Limb (tissue), 2 donors: ENCODE results near the gene MRPL42.
"Not testable (repeated sequence)": the region's sequence is repeated elsewhere in the genome, so short reads cannot be mapped to it uniquely, and the experiment has no call there.

Experiments used
- DNase-seq, 2 donors: peaks; one replicate each; pipeline ENCODE4 v3.0.0-alpha.2; 2016; ENCODE audit errors: extremely low spot score in 2 of 2

Gene MRPL42

GRCh38 chr12:93443576-93443975, 23.7 kb upstream of the MRPL42 start:
- no peak for DNase-seq

DNA sequence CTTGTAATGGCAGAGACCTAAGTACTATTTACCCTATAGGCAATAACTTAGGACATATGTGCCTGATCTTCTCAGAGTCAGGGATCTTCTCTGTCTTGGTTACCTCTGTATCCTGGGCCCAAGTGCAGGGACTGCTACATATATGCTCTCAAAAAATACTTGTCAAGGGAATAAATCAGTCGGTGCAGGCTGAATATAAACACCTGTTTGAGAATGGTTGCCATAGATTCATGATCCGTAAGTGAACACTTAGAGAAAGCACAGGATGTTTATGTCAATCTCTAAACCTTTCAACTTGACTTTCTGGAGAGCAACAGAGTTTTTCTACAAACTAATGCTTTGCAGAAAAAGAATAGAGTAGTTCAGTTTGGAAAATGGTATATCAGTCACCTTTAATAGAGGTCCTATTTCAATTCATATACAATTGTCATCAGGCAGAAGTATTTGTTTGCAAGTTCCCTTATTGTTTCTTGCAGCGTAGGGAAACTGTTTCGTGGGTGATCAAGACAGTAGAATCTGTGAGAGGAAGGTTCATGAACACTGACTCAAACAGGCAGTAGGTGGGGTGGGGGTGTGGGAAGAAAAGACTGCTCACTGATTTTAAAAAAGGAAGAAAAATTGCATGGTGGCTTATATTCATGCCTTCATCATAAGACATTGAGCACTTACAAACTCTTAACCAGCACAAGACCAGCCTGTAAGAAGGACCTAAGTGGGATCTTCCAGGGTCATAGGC, 19.6 kb upstream of the MRPL42 start:
- no peak for DNase-seq

DNA sequence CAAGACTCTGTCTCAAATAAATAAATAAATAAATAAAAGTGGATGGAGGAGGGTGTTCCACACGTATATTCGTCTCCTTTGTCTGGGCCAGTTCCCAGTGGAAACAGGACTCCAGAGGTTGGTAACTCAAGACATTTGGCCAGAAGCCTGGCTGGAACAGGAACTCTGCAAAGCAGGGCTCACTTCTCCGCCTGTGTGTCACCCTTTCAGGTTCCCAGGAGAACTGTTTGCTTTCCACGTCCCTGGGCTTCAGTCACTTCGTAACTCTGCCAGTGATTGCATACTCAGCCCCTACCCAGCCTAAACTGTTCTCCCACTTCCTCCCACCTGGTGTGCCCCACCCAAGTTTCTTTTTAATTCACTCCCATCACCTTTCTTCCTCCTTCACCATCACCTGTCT, 18.5 kb upstream of the MRPL42 start:
- DNase-seq, result no peak

- no peak for DNase-seq
Measured at GRCh38 chr12:93449277-93449676, 18.0 kb upstream of the MRPL42 start.

- DNase-seq, result no peak
Measured at GRCh38 chr12:93451423-93452158, 15.7 kb upstream of the MRPL42 start.

GRCh38 chr12:93453633-93454032, 13.7 kb upstream of the MRPL42 start:
- DNase-seq, result no peak

DNA sequence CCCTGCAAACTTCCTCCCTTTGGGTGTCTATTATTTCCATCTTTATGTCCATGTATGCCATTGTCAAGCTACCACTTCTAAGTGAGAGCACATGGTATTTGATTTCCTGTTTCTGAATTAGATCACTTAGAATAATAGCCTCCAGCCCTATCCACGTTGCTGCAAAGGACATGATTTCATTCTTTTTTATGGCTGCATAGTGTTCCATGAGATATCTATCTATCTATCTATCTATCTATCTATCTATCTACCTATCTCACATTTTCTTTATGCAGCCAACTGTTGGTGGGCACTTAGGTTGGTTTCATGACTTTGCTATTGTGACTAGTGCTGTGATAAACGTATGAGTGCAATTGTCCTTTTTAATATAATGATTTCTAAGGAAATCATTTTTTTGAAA, 11.2 kb upstream of the MRPL42 start:
- no peak for DNase-seq

DNA sequence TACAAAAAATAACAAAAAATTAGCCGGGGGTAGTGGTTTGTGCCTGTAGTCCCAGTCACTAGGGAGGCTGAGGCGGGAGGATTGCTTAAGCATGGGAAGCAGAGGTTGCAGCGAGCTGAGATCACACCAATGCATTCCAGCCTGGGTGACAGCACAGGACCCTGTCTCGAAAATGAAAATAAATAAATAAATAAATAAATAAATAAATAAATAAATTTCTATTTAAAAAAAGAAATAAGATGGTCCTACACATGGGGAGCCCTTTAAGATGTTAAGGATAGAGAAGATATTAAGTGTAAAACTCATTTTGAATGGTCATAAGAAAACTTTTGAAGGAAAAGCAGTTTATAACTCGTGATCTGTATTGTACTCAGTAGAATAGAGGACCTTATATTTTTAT, 8.2 kb upstream of the MRPL42 start:
- no peak for DNase-seq

- DNase-seq, result no peak
Measured at GRCh38 chr12:93460003-93460402, 7.3 kb upstream of the MRPL42 start.

- DNase-seq, result no peak
Measured at GRCh38 chr12:93460902-93461301, 6.4 kb upstream of the MRPL42 start.

DNA sequence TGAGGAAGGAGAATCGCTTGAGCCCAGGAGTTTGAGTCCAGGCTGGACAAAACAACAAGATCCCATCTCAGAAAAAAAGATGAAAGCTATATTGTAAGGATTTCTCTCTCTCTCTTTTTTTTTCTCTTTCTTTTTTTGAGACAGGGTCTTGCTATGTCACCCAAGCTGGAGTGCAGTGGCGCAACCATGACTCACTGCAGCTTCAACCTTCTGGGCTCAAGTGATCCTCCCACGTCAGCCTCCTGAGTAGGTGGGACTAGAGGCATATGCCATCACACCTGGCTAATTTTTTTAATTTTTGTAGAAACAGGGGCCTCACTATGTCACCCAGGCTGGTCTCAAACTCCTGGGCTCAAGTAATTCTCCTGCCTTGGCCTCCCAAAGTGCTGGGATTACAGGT, 5.8 kb upstream of the MRPL42 start:
- DNase-seq, result no peak

GRCh38 chr12:93465841-93466240, 1.5 kb upstream of the MRPL42 start:
- no peak for DNase-seq

- DNase-seq, result no peak
Measured at GRCh38 chr12:93466625-93467350, 526 bp upstream of the MRPL42 start.

DNA sequence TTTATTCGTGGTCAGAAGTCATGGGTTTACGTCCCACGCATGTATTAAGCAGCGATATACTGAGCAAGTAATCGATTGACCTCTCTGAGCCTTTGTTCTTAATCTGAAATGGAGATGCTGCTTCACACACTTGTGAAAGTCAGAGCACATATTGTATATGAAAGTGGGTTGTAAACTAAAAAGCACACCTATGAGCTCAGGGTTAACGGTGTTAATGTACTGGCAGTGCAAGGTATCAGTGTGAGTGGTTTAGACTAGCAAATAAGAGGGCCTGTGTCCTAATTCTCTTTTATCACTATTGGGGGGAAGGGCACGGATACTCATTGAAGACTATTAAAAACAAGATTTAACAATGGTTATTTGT, 676 bp downstream of the MRPL42 start:
- no peak for DNase-seq

DNA sequence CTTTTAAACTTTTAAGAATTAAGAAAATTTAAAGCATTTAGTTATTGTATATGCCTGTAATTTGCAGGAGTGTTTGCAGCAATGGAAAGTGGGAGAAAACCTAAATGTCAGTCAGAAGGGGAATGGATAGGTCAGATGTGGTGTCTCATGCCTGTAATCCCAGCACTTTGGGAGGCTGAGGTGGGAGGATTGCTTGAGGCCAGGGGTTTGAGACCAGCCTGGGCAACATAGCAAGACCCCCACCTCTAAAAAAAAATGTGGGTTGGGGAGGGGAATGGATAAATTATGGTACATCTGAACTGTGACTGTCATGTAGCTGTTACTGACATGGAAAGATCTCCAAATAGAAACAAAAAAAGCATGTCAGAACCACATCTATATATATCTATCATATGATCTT, 2.1 kb downstream of the MRPL42 start:
- DNase-seq, result no peak

DNA sequence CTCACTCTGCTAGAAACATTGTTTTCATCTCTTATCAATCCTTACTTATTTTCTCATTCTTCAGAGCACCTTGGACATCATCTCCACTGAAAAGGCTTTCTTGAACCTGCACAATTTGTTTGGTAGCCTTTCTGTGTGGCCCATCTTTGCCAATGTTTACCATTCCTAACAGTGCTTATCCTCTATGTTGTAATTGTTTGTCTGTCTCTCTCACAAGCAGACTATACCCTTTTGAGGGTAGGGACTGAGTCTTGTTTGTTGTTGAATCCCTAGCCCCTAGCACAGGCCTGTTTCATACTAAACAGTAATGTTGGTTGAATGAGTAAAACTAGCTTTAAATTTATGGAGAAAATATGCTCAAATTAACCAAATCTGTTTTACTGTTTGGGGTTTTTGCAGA, 9.2 kb downstream of the MRPL42 start:
- no peak for DNase-seq

- DNase-seq, result no peak
Measured at GRCh38 chr12:93482721-93483120, 15.4 kb downstream of the MRPL42 start.

GRCh38 chr12:93483151-93483807, 16.0 kb downstream of the MRPL42 start:
- no peak for DNase-seq

DNA sequence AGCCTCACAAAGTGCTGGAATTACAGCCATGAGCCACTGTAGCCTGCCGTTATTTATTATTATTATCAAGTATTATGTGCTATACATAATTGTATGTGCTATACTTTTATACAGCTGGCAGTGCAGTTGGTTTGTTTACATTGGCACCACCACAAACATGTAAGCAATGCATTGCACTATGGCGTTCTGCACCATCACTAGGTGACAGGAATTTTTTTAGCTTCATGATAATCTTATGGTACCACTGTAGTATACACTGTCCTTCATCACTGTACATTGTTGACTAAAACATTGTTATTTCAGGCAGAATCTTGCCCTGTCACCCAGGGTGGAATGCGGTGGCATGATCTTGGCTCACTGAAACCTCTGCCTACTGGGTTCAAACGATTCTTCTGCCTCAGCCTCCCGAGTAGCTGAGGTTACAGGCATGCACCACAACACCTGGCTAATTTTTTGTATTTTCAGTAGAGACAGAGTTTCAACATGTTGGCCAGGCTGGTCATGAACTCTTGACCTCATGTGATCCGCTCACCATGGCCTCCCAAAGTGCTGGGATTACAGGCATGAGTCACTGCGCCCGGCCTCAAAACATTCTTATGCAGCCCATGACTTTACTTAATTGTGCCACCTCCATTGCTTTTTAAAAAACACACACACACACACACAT, 17.1 kb downstream of the MRPL42 start:
- DNase-seq, result no peak

DNA sequence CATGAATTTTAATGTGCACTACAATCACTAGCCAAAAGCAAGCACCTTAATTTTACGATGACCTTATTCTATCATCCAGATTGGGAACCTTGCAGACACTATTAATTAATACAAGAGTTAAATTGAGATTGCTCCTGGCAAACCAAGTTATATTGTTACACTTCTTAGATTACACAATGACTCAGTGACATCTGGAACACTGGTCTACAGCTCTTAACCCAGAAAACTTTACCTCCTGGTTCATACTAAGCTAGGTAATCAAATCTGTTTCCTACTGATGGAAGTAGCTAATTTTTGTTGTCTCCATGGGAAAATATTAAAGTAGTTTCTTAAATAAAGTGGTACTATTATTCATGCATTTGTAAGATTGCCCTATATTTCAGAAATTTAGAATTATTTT, 25.5 kb downstream of the MRPL42 start:
- DNase-seq, result not testable (repeated sequence)

GRCh38 chr12:93494096-93494495, 26.8 kb downstream of the MRPL42 start:
- DNase-seq, result no peak

GRCh38 chr12:93497456-93497855, 30.1 kb downstream of the MRPL42 start:
- no peak for DNase-seq
